HG03108 (cell line): ENCODE data around the gene IL1RL1.

Experiments
- ATAC-seq: cut with Tn5 transposase; IDR thresholded peaks from one replicate; pipeline ENCODE4 v1.9.1; 2021; ENCODE audit warnings: moderate library complexity; ENCODE audit not compliant: unreplicated experiment

Gene IL1RL1

DNA sequence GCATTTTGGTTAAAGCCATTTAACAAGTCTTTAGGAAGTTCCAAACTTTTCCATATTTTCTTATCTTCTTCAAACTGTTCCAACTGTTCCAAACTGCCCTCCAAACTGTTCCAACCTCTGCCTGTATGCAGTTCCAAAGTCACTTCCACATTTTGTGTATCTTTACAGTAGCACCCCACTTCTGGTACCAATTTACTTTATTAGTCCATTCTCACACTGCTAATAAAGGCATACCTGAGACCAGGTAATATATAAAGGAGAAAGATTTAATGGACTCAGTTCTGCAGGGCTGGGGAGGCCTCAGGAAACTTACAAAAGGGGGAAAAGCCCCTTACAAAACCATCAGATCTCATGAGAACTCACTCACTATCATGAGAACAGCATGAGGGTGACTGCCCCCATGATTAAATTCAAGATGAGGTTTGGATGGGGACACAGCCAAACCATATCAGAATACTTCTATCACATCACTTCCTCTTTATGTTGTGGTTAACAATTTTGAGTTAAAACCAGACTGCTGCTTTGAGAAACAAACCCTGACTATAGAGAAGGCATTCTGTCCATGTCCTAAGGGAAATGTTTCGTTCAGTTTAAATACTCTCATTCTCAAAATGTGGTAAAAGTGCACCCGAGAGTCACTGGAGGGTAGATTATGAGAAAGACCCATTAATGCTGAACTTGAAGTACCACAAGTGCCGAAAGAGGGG lies 55.2 kb downstream of the IL1RL1 start:
- peak; percentile 52 for ATAC-seq

DNA sequence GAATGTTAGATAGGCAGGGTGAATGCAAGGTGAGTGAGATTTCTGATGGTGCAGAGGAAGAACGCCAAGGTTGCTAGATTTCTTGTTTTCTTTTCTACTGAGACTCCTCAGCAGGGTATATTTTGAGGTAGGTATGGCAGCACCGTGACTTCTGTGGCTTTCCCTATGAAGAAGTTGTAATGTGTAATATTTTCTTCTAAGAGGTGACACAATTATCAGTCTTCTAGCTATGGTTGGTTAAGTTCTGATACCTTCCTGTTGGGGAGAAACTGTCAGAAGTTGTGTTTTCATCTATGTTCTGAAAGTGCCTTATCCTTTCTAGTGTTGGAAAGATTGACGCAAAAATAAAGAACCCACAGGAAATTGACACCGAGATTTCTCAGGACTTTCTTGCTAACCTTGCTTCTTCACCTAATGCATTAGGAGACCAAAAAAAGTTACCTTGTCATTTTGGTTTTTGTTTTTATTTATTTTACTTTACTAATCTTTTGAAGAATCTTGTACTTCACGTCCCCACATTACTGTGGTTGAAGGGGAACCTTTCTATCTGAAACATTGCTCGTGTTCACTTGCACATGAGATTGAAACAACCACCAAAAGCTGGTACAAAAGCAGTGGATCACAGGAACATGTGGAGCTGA lies 56.1 kb downstream of the IL1RL1 start:
- ATAC-seq, result peak; percentile 66

DNA sequence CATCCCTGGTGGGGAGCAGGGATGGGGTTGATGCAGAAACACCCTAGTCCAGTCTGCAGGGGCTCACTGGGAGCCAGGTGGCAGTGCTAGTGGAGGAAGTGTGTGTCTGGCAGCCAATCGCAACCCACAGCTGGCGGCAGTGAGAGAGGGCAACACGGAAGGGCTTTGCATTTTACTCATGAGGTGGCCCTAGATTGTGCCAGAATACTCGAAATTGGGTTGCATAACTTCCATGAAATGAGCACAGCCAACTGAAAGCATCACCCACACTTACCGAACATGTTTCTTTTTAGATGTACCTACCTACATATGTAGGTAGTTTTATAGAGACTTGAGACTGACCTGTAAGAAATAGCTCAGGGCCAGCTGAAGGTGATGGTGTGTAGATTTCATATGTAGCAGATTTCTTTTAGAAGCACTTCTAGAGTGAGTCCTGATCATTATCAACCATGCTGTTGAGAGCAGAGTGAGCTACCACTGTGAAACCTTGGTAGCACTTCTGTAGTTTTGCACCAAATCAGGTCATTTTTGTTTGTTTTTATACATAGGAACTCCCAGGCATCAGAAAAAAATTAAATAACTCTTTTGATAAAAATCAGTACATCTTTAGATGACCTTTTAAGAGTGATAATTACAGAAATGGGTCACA lies 57.2 kb downstream of the IL1RL1 start:
- ATAC-seq, result no peak

DNA sequence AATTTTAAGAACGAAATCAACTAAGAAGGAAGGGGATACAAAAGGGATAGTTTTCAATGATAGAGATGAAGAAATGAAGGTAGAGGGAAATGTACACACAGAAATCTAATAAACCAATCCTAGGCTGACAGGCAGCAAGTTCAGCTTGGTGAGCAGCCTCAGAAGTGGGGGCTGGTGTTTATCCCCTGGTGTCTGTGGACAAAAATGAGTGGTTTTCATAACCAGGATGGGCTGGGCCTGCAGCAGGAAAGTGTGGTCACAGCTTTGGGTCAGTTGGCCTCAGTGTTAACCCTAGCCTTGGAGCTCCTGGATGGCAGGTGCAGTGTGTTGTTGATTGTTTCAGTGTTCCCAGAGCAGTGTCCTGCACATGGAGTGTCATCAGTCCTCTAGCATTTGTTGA lies 58.5 kb downstream of the IL1RL1 start:
- ATAC-seq, result no peak

DNA sequence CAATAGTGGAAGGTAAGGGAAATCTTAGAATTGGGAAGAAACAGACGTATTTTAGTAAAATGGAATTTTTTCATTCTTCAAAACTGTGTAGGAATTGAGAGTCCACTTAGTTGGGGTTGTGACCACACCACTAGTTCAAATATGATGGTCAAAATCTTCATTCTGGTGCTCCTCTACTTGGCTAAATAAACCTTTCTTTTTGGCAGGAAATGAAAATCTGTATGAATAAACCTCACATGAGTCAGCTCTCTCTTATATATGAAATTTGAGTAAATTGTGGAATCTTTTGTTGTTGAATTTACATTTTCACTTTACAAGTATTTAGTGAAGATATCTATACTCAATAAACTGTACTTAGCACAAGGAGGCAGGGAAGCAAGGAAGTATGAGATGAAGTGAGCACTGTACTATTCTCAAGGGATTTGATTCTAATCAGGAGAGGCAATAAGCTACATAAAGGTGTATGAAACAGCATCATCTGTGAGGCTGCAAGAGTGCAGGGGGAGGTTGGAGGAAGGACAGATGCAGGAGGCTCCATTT lies 64.8 kb downstream of the IL1RL1 start:
- no peak for ATAC-seq

DNA sequence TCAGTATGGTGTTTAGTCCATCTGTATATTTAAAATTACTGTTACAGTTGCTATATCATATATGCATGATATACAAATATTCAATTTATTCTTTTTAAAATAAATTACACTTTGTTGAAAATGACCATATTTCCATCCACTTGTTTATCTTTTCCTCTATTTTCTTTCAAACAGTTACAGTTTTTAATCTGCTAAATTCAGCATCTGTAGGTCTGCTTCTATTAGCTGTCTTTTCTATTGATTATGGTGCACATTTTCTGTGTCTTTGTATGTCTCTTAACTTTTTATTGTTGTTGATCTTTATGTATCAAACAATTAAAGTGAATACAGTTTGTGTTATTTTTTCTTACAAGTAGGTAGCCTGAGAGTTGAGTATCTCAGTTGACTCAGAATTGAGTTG lies 72.4 kb downstream of the IL1RL1 start:
- no peak for ATAC-seq

DNA sequence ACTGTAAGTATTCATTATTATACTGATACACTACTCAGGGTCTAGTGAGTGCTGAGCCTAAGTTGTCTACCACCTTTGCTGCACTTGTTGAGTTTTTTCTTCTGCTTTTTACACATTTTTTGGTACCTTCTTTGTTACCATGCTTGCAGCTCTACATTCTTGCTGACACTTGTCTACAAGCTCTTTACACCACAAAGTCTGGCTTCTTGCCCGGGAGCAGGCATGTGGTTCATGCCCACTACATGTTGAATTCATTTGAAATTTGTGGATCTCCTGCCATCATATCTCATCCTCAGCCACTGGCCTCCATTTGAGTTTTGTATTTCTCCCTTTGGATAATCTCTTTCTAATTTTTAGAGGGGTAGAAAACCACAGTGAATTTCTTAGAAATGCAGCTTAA lies 74.2 kb downstream of the IL1RL1 start:
- no peak for ATAC-seq

DNA sequence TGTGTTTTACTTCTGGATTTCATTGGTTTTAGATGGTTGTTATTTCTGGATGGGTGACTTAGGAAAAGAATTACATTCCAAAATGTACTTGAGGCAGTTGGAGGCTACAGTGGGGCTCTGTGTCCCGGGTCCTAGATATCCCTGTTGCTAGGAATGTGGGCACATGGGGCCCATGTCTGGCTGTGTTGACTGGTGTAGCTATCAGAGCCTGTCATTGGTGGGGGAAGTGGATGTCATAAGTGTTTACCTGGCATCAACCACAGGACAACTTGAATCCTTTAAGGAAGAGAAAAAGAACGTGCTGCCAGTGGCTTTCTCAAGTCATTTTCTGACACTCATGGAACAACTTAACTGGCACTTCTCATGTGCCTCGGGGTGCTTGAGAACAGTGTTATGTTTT lies 74.6 kb downstream of the IL1RL1 start:
- ATAC-seq, result no peak

DNA sequence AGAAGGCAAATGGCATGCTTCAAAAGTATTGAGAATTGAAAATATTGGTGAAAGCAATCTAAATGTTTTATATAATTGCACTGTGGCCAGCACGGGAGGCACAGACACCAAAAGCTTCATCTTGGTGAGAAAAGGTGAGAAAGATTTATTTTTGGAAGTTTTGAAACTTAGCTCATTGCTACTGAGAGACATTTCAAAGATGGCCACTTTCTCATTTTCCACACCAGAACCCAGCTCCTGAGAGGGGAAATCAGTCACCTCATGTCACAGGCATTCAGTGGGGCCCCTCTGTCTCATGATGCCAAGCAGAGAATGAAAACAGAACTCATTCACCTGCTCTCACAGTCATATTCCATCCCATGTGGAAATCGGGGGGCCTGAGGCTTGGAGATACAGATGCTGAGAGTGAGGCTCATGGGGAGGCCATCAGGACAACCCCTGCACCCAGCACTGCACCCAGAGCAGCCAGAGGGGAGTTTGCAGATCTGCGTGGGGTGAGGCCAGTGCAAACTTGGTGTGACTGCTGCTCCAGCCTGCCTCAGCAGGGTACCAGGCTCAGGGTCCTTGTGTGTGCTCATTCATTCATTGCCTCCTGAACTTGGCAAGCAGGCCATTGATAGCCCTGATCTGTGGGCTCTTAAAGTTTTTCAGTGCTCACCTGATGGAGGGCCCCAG lies 75.6 kb downstream of the IL1RL1 start:
- no peak for ATAC-seq

DNA sequence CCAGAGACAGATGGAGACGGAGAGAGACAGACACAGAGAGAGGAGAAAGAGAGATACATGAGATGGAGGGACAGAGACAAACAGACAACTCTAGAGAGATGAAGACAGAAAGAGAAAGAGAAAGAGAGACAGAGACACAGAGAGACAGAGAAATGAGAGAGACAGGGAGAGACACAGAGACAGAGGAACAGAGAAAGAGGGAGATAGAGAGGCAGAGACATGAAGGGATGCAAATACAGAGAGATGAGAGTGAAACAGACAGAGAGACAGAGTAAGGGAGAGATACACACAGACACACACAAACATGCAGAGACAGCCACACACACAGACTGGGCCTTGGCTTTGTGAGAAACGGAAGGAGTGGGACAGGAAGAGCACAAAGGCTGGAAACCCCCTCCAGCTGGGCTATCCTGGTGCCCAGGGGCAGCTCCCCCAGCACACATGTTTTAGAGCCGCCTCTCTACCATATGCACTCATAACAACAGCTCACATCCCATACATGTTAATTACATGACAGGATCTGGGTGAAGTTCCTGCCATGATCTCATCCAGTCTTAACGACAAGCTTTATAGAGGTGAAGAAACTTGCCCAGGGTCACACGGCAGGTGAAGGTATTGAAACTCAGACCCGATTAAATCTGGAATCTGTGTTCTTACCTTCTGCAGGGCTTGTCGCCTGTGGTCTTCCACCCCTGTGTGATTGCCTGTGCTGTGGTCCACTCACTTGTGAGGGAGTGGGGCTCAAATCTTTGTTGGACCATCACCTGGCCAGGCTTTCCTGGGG lies 76.6 kb downstream of the IL1RL1 start:
- ATAC-seq, result no peak

DNA sequence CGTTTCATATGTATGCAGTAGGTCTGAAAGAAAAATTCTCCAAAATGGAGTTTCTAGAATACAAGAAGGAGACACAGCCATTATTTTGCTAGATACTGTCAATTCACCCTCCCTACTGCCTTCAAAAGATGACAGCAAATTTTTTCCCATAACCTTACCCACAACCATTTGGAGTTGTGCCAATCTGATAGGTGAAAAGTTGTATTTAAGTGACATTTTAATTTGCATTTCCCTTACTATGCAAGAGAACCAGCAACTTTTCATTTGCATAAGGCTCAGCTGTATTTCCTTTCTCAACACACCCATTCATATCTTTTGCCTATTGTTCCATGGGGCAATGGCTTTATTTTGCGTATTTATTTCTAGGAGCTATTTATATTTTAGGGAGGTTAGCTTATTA lies 80.2 kb downstream of the IL1RL1 start:
- no peak for ATAC-seq

DNA sequence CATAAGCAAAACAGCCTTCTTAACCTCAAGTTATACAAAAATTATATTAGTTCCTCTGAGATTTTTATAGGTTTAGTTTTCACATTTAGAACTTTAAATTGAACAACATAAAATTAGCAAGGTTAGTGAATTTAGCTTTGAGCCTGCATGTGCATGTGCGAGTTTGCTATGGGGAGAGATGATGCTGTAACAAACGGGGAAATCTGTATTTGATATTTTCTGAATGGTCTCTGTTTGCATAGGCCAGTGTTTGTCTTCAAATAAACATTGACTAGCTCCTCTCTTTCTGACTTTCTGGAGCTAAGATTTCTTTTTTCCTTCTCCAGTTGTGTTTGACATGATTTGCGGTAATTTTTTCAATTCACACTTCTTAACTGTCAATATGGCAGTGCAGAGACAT lies 80.7 kb downstream of the IL1RL1 start:
- no peak for ATAC-seq

DNA sequence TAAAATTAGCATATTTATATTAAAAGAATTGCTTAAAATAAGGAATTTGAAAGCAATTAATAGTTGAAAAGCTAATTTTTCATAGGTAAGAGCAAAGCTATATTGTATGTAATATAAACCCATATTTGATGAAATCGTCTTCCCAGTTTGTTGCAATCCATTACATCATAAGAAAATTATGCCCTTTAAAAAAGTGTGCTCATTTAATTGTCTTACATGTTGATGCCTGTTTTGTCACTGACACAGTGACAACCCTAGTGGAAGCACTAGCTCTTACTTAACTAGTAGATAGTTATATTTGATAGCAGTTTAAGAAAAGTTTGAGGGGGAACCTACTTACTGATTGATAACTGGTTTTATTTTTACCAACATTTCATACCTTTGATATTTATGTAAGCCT lies 81.6 kb downstream of the IL1RL1 start:
- ATAC-seq, result no peak

DNA sequence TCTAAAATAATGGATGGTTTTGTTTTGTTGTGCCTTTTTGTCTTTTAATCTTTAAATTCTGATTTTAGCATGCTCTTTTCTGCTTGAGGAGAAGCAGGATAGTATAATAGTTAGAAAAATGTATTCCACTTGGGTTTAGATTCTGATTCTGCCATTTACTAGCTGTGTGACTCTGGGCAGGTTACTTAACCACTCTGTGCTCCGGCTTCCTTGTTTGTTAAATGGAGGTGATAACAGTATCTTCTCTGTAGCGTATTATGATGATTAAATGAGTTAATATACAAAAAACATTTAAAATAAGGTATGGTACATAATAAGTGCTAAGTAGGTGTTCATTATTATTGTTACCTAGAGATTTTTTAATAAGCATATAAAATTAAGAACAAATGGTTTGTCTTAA lies 84.6 kb downstream of the IL1RL1 start:
- no peak for ATAC-seq

DNA sequence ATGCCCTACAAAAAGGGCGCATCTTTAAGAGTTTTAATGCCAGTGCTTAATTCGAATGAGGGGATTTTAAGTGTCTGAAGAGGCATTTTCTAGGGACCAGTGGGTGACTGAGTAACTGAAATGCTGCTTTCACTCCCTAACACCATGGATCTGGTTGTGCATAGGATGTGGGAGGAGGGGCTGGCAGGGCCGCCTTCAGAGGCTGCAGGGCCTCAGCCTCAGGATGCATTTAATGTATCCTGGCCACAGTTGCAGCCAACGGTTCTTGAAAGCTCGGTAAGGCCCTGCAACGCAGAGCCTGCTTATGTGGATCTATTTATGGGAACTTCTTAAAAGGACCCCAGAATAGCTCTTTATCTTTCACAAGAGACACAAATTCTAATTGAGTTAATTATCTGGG lies 85.8 kb downstream of the IL1RL1 start:
- no peak for ATAC-seq

DNA sequence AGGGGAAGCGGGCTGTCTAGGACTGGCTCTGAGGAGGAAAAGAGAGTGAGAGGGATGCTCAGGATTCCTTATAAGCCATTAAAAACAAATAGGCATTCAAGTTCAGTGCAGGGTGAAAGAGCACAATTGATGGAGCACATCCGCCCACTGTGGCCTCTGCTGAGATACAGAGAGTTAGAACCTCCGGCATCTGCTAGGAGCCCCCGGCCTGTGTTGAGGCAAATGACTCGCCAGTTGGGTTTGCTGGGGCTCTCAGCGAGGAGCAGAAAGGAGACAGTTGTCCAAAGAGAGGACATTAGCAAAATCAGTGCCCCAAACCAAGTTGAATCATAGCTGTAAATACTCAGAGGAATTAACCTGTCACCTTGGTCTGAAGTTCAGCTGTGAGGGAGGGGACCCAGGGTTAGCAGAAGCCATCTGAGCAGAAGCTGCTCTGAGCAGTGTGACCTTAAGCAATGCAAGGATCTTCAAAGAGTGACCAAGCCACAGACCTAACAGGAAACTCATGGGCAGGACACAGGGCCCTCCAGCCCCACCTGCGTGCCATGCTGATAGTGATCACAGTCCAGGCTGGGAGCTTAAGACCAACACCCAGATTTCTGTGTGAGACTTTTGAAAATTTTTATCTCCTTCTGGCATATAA lies 88.3 kb downstream of the IL1RL1 start:
- ATAC-seq, result no peak

DNA sequence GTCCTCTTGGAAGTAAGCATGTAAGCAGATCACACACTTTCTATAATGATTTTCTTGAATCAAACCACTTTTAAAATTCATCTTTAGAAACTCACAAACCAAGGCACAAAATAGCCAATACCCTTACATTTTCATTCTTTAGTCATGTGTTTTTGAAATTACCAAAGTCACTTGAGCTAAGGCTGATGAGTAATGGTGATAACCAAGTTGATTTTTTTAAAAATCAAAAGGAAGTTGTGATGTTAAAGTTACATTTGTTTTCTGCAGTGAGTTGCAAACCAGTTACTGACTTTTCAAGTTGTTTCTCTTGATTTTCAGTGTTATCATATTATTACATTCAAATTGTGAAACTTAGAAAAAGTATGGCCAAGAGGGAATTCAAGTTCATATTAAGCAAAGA lies 90.1 kb downstream of the IL1RL1 start:
- ATAC-seq, result no peak
